ENCODE results near the gene SLC29A4. TPM values are rescaled to one million over a fixed set of nuclear protein-coding genes. Genes with fewer than 3 reads are reported as not detected.
"Not testable (repeated sequence)": the region's sequence is repeated elsewhere in the genome, so short reads cannot be mapped to it uniquely, and the experiment has no call there.

The SLC29A4 gene
- polyA plus RNA-seq, 1 donor (not counting 4 experiments of a cell fraction or from before 2014, with no cell fraction given): 0.43 TPM

DNA sequence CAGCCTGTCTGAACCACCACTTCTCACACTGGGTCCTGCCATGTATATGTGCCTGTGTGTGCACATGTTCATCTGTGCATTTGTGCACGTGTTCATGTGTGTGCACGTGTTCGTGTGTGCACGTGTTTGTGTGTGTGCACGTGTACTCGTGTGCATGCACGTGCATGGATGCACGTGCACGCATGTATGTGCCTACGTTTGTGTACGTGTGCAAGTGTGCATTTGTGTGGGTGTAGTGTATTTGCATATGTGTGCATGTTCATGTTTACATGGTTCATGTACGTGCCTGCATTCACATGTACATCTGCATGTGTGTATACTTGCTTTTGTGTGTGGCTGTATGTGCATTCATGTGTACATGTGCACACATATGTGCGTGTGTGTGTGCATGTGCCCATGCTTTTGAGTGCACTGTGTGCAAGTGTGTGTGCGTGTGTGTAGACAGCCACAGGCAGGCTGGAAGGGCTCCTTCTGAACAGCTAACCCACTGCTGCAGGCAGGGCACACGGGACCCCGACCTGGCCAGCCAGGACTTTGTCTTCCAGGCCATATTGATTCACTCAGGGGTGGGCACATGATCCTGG lies 28.2 kb downstream of the SLC29A4 start:
- H3K27me3 ChIP-seq (ENCODE audit: control insufficient read depth, extremely low read depth, insufficient read depth, low read length): no peaks in the 10 kb centered on the region
- H3K36me3 ChIP-seq (ENCODE audit: control insufficient read depth in 2 of 2, extremely low read depth in 1 of 2, insufficient read depth in 2 of 2, low read length in 2 of 2): peaks cover 12 to 16% of the 10 kb centered on the region in 2 experiments
- no peaks in the 10 kb centered on the region for H3K9me3 ChIP-seq (ENCODE audit: control insufficient read depth, low read depth, low read length)
- H3K4me3 ChIP-seq (ENCODE audit: control insufficient read depth in 2 of 3, extremely low read depth in 1 of 3, insufficient read depth in 2 of 3, low read depth in 1 of 3, low read length in 3 of 3): no peak overlapping the region
- H3K27ac ChIP-seq (ENCODE audit: control insufficient read depth, insufficient read depth, low read length): no peak overlapping the region
- no peak for DNase-seq (ENCODE audit: low read depth, low spot score)
- no peaks in the 10 kb centered on the region for H3K4me1 ChIP-seq (ENCODE audit: control insufficient read depth, extremely low read depth, insufficient read depth, low read length)
- dilution Hi-C loops (cut with MboI; ENCODE audit: extremely low pct_ligation_motif_present, low sequenced_read_pairs): no loop called here
- H3K4me2 ChIP-seq (ENCODE audit: control insufficient read depth, extremely low read depth, insufficient read depth, low read depth, low read length): no peak overlapping the region
- no peak for TF ChIP-seq EZH2 (IDR thresholded peaks at IDR 0.05; ENCODE audit: low read length)
- no peak for TF ChIP-seq CTCF (optimal IDR thresholded peaks at IDR 0.05 in 1 of 3, IDR thresholded peaks at IDR 0.05 in 1 of 3, conservative IDR thresholded peaks at IDR 0.05 in 1 of 3; ENCODE audit: extremely low read depth in 1 of 3, insufficient read depth in 2 of 3, low read length in 3 of 3)
- H3K79me2 ChIP-seq (ENCODE audit: control insufficient read depth, insufficient read depth, low read length): no peaks in the 10 kb centered on the region
- no peak overlapping the region for H2AFZ ChIP-seq (ENCODE audit: control insufficient read depth, low read length)
- H3K9ac ChIP-seq (ENCODE audit: control insufficient read depth, extremely low read depth, insufficient read depth, low read length): no peak overlapping the region
- H3K9me1 ChIP-seq (ENCODE audit: control insufficient read depth, extremely low read depth, insufficient read depth, low read length): no peaks in the 10 kb centered on the region
- no peaks in the 10 kb centered on the region for H4K20me1 ChIP-seq (ENCODE audit: control insufficient read depth, extremely low read depth, insufficient read depth, low read length)
- FAIRE-seq: no peak

GRCh38 chr7:5312276-5313070 lies 29.7 kb downstream of the SLC29A4 start:
- H3K79me2 ChIP-seq (ENCODE audit: control insufficient read depth, insufficient read depth, low read length); H3K27me3 ChIP-seq (ENCODE audit: control insufficient read depth, extremely low read depth, insufficient read depth, low read length); FAIRE-seq; H3K9me3 ChIP-seq (ENCODE audit: control insufficient read depth, low read depth, low read length); H3K4me3 ChIP-seq (ENCODE audit: control insufficient read depth in 2 of 3, extremely low read depth in 1 of 3, insufficient read depth in 2 of 3, low read depth in 1 of 3, low read length in 3 of 3); H3K9ac ChIP-seq (ENCODE audit: control insufficient read depth, extremely low read depth, insufficient read depth, low read length); H3K4me1 ChIP-seq (ENCODE audit: control insufficient read depth, extremely low read depth, insufficient read depth, low read length); H2AFZ ChIP-seq (ENCODE audit: control insufficient read depth, low read length); H3K9me1 ChIP-seq (ENCODE audit: control insufficient read depth, extremely low read depth, insufficient read depth, low read length); H3K4me2 ChIP-seq (ENCODE audit: control insufficient read depth, extremely low read depth, insufficient read depth, low read depth, low read length); DNase-seq (ENCODE audit: low read depth, low spot score); dilution Hi-C loops (cut with MboI; ENCODE audit: extremely low pct_ligation_motif_present, low sequenced_read_pairs); H4K20me1 ChIP-seq (ENCODE audit: control insufficient read depth, extremely low read depth, insufficient read depth, low read length); H3K27ac ChIP-seq (ENCODE audit: control insufficient read depth, insufficient read depth, low read length): not testable (repeated sequence)
- H3K36me3 ChIP-seq (ENCODE audit: control insufficient read depth in 2 of 2, extremely low read depth in 1 of 2, insufficient read depth in 2 of 2, low read length in 2 of 2): peaks cover 12 to 19% of the 10 kb centered on the region in 2 experiments

DNA sequence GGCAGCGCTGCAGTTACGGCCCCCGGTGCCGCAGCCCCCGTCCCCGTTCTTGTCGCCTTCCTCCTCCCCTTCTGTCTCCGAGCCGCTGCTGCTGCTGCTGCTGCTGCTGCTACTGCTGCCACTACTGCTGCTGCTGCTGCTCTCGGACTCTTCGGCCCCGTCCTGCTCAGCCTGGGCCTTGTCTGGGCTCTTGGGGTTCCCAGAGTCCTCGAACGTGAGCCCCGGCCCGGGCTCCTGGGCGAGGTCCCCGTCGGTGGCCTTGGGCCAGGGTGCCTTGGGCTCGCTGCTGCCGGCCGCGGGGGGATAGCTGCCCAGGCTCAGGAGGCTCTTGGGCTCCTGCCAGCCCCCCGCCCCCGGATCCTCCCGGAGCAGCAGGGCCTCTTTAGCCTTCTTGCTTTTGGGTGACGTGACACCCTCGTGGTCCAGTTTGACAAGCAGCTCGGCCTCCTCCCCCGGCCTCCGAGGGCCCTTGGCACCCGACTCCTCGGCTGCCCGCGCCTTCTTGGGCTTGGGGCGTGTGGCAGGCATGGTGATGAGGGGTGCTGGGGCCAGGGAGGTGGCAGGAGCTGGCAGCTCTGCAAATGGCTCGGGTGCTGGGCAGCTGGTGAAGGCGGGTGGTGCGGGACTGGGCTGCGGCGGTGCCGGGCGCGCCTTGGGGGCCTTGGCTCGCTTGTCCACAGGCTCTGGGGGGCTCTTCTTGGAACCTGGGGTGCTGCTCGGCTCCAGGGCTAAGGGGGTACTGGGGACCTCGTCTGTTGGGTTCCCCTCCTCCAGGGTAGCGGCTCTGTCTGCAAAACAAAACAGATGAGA lies 30.5 kb downstream of the SLC29A4 start:
- H3K9me3 ChIP-seq (ENCODE audit: control insufficient read depth, low read depth, low read length); H4K20me1 ChIP-seq (ENCODE audit: control insufficient read depth, extremely low read depth, insufficient read depth, low read length); H3K27me3 ChIP-seq (ENCODE audit: control insufficient read depth, extremely low read depth, insufficient read depth, low read length); H3K9me1 ChIP-seq (ENCODE audit: control insufficient read depth, extremely low read depth, insufficient read depth, low read length); H3K9ac ChIP-seq (ENCODE audit: control insufficient read depth, extremely low read depth, insufficient read depth, low read length); H2AFZ ChIP-seq (ENCODE audit: control insufficient read depth, low read length); H3K27ac ChIP-seq (ENCODE audit: control insufficient read depth, insufficient read depth, low read length); FAIRE-seq; H3K79me2 ChIP-seq (ENCODE audit: control insufficient read depth, insufficient read depth, low read length); H3K4me2 ChIP-seq (ENCODE audit: control insufficient read depth, extremely low read depth, insufficient read depth, low read depth, low read length); DNase-seq (ENCODE audit: low read depth, low spot score); H3K4me3 ChIP-seq (ENCODE audit: control insufficient read depth in 2 of 3, extremely low read depth in 1 of 3, insufficient read depth in 2 of 3, low read depth in 1 of 3, low read length in 3 of 3); dilution Hi-C loops (cut with MboI; ENCODE audit: extremely low pct_ligation_motif_present, low sequenced_read_pairs); H3K4me1 ChIP-seq (ENCODE audit: control insufficient read depth, extremely low read depth, insufficient read depth, low read length): not testable (repeated sequence)
- peaks cover 12 to 18% of the 10 kb centered on the region in 2 experiments for H3K36me3 ChIP-seq (ENCODE audit: control insufficient read depth in 2 of 2, extremely low read depth in 1 of 2, insufficient read depth in 2 of 2, low read length in 2 of 2)

All from keratinocyte (primary cell).